ENCODE results near the gene METTL27.

DNA sequence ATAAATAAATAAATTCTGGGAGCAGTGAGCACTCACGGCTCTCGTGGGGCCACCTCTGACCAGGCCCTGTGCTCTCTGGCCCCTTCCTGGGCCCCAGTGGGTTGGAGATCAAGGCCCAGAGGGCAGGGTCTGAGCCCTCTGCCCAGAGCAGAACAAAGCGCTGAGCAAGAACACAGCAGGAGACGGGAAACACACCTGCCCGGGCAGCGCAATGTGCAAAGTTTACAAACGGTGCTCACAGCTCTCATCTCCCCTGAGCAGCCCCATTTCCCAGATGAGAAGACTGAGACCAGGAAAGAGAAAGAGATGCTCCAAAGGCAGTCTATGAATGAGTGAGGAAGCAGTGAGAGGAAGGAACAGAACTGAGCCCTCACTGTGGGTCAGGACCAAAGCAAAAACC, 3.0 kb downstream of the METTL27 start:
- TF ChIP-seq, protein P1, sequence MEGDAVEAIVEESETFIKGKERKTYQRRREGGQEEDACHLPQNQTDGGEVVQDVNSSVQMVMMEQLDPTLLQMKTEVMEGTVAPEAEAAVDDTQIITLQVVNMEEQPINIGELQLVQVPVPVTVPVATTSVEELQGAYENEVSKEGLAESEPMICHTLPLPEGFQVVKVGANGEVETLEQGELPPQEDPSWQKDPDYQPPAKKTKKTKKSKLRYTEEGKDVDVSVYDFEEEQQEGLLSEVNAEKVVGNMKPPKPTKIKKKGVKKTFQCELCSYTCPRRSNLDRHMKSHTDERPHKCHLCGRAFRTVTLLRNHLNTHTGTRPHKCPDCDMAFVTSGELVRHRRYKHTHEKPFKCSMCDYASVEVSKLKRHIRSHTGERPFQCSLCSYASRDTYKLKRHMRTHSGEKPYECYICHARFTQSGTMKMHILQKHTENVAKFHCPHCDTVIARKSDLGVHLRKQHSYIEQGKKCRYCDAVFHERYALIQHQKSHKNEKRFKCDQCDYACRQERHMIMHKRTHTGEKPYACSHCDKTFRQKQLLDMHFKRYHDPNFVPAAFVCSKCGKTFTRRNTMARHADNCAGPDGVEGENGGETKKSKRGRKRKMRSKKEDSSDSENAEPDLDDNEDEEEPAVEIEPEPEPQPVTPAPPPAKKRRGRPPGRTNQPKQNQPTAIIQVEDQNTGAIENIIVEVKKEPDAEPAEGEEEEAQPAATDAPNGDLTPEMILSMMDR (IDR thresholded peaks at IDR 0.05 in 2 of 3, conservative IDR thresholded peaks at IDR 0.05 in 1 of 3; ENCODE audit: insufficient read depth in 2 of 3, low read depth in 1 of 3, low read length in 3 of 3), result no peak
- TF ChIP-seq, protein P2, sequence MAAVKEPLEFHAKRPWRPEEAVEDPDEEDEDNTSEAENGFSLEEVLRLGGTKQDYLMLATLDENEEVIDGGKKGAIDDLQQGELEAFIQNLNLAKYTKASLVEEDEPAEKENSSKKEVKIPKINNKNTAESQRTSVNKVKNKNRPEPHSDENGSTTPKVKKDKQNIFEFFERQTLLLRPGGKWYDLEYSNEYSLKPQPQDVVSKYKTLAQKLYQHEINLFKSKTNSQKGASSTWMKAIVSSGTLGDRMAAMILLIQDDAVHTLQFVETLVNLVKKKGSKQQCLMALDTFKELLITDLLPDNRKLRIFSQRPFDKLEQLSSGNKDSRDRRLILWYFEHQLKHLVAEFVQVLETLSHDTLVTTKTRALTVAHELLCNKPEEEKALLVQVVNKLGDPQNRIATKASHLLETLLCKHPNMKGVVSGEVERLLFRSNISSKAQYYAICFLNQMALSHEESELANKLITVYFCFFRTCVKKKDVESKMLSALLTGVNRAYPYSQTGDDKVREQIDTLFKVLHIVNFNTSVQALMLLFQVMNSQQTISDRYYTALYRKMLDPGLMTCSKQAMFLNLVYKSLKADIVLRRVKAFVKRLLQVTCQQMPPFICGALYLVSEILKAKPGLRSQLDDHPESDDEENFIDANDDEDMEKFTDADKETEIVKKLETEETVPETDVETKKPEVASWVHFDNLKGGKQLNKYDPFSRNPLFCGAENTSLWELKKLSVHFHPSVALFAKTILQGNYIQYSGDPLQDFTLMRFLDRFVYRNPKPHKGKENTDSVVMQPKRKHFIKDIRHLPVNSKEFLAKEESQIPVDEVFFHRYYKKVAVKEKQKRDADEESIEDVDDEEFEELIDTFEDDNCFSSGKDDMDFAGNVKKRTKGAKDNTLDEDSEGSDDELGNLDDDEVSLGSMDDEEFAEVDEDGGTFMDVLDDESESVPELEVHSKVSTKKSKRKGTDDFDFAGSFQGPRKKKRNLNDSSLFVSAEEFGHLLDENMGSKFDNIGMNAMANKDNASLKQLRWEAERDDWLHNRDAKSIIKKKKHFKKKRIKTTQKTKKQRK (IDR thresholded peaks at IDR 0.05; ENCODE audit: borderline replicate concordance, low read depth, low read length), result no peak
- TF ChIP-seq CBX8 (IDR thresholded peaks at IDR 0.05; ENCODE audit: borderline replicate concordance, extremely low read depth, low read depth, low read length, poor library complexity, severe bottlenecking), result no peak
- no peak for TF ChIP-seq SNIP1 (IDR thresholded peaks at IDR 0.05; ENCODE audit: low read depth)
- TF ChIP-seq PHF20 (IDR thresholded peaks at IDR 0.05; ENCODE audit: partially characterized antibody), result no peak
- no peak for TF ChIP-seq L3MBTL2 (IDR thresholded peaks at IDR 0.05)
- no peak for TF ChIP-seq ELF4 (CRISPR knock-in tag; IDR thresholded peaks at IDR 0.05)
- TF ChIP-seq TEAD2 (tag; IDR thresholded peaks at IDR 0.05), result no peak
- no peak for TF ChIP-seq EZH2 (IDR thresholded peaks at IDR 0.05; ENCODE audit: borderline replicate concordance, low read depth, low read length)
- no peak for TF ChIP-seq RBM39 (optimal IDR thresholded peaks at IDR 0.05; ENCODE audit: low read depth, low read length)
- no peak for TF ChIP-seq ZNF274 (IDR thresholded peaks at IDR 0.05; ENCODE audit: borderline replicate concordance, low read depth, low read length)
- TF ChIP-seq ZNF124 (CRISPR knock-in tag; IDR thresholded peaks at IDR 0.05), result no peak
- no peak for TF ChIP-seq SRF (CRISPR knock-in tag; IDR thresholded peaks at IDR 0.05)
- TF ChIP-seq NFXL1 (CRISPR knock-in tag; IDR thresholded peaks at IDR 0.05), result no peak
